HepG2 (cell line): ENCODE data around the gene FETUB. TPM values are rescaled to one million over a fixed set of nuclear protein-coding genes. Genes with fewer than 3 reads are reported as not detected.

Source experiments
- ATAC-seq: fragments of 200-7000 bp; cut with Tn5 transposase; 3 replicates; pipeline ENCODE4 v1.9.1; 2020; ENCODE audit warnings: mild to moderate bottlenecking, moderate library complexity
- BruUV-seq: library from RNA; stranded (reverse); fragments of 400-500 nt; replicated peaks from 2 replicates; lab custom pipeline; 2021; lab: Mats Ljungman, UMichigan
- CTCF ChIA-PET: fragments of 300-600 bp; formaldehyde crosslinking; extraction: SDS; loops from one replicate; lab custom pipeline; 2021; ENCODE audit warnings: low total read pairs, inconsistent platforms, low intra/inter-chr PET ratio; lab: Yijun Ruan, JAX
- POLR2A ChIA-PET: fragments of 350-600 bp; sonication (Branson Sonifier 250); formaldehyde crosslinking; loops from one replicate; lab custom pipeline; 2020; ENCODE audit warnings: antibody characterized with exemption, inconsistent platforms; lab: Yijun Ruan, JAX
- DNase-seq: peaks from one replicate; pipeline ENCODE4 v3.0.0-alpha.2; 2015; ENCODE audit warnings: low spot score
- FAIRE-seq: peaks from 3 replicates; lab custom pipeline; 2011; peaks lifted over from hg19 to GRCh38; lab: Jason Lieb, UNC
- H2AFZ ChIP-seq: one replicate; pipeline ENCODE4 v1.6.1; 2011; ENCODE audit warnings: low read length, inconsistent platforms
- H3K27ac ChIP-seq: fragments of 300-600 bp; 3 replicates; pipeline ENCODE4 v1.8.0; 2011; ENCODE audit warnings: mixed run types, mild to moderate bottlenecking, mixed read lengths, low read length, inconsistent platforms; ENCODE audit not compliant: insufficient read depth; ENCODE audit errors: extremely low read length
- H3K27me3 ChIP-seq, 2 experiments: fragments of 200-600 bp in 1 of 2; 2 replicates in 1 of 2; 3 replicates in 1 of 2; pipeline versions ENCODE4 v1.6.0 to v1.8.0; 2011; ENCODE audit warnings: low read length in 2 of 2, mild to moderate bottlenecking in 2 of 2, moderate library complexity in 2 of 2, inconsistent platforms in 1 of 2; ENCODE audit not compliant: insufficient read depth in 2 of 2, control insufficient read depth in 1 of 2
- H3K36me3 ChIP-seq, 2 experiments: fragments of 200-600 bp in 1 of 2; replicated peaks in 1 of 2; 2 replicates in 1 of 2; 3 replicates in 1 of 2; pipeline versions ENCODE4 v1.5.1 to v1.8.0; 2011; ENCODE audit warnings: low read length in 2 of 2, inconsistent platforms in 1 of 2; ENCODE audit not compliant: insufficient read depth in 2 of 2, control insufficient read depth in 1 of 2
- H3K4me1 ChIP-seq: 2 replicates; pipeline ENCODE4 v1.5.1; 2012; ENCODE audit warnings: low read length, inconsistent platforms; ENCODE audit not compliant: insufficient read depth
- H3K4me2 ChIP-seq: 2 replicates; pipeline ENCODE4 v1.6.0; 2011; ENCODE audit warnings: low read depth, low read length, inconsistent platforms
- H3K4me3 ChIP-seq, 3 experiments: fragments of 200-600 bp in 1 of 3; sonication (generic), shearing (Covaris generic) in 1 of 3; replicated peaks in 1 of 3; 2 replicates each; pipeline ENCODE4 v1.5.1; 2011 to 2016; ENCODE audit warnings: low read length in 3 of 3, inconsistent platforms in 2 of 3, low read depth in 2 of 3, mild to moderate bottlenecking in 2 of 3, control low read depth in 1 of 3, mixed read lengths in 1 of 3; ENCODE audit not compliant: insufficient read depth in 1 of 3
- H3K79me2 ChIP-seq: one replicate; pipeline ENCODE4 v1.6.1; 2011; ENCODE audit warnings: low read length, inconsistent platforms; ENCODE audit not compliant: insufficient read depth
- H3K9ac ChIP-seq: 2 replicates; pipeline ENCODE4 v1.6.0; 2011; ENCODE audit warnings: mild to moderate bottlenecking, low read depth, low read length, inconsistent platforms; ENCODE audit not compliant: insufficient read depth
- H3K9me3 ChIP-seq: 2 replicates; pipeline ENCODE4 v1.5.1; 2012; ENCODE audit warnings: mild to moderate bottlenecking, low read length
- H4K20me1 ChIP-seq: 2 replicates; pipeline ENCODE4 v1.6.0; 2011; ENCODE audit warnings: inconsistent platforms, mild to moderate bottlenecking, low read length, moderate library complexity; ENCODE audit not compliant: insufficient read depth
- GTF2F1 ChIP-seq: fragments of 150-350 bp; IDR thresholded peaks from 2 replicates; pipeline ENCODE4 v1.6.1; 2014; ENCODE audit warnings: low read length
- HMGXB4 ChIP-seq, 2 experiments: sonication (generic) in 1 of 2; formaldehyde crosslinking in 1 of 2; IDR thresholded peaks; 2 replicates each; pipeline versions ENCODE4 v1.4.0 to v1.6.1; 2018 to 2020; ENCODE audit warnings: missing genetic modification reagents in 2 of 2, borderline replicate concordance in 1 of 2, low read depth in 1 of 2, mild to moderate bottlenecking in 1 of 2, missing biosample characterization in 1 of 2
- HNRNPK ChIP-seq: fragments of 200-400 bp; formaldehyde crosslinking; IDR thresholded peaks from 2 replicates; pipeline ENCODE4 v1.6.1; 2018; ENCODE audit warnings: low read length, low read depth, moderate library complexity, mild to moderate bottlenecking; ENCODE audit not compliant: poor library complexity, severe bottlenecking
- MEIS1 ChIP-seq: sonication (generic); formaldehyde crosslinking; IDR thresholded peaks from 2 replicates; pipeline ENCODE4 v1.9.0; 2021; ENCODE audit warnings: mild to moderate bottlenecking, missing genetic modification reagents, moderate library complexity, borderline replicate concordance
- POGK ChIP-seq: sonication (generic); formaldehyde crosslinking; conservative IDR thresholded peaks from 2 replicates; pipeline ENCODE4 v1.8.0; 2022; ENCODE audit warnings: mild to moderate bottlenecking, moderate library complexity, missing genetic modification reagents
- SOX6 ChIP-seq, 2 experiments: fragments of 450-650 bp in 1 of 2; sonication (generic) in 1 of 2; formaldehyde crosslinking in 1 of 2; IDR thresholded peaks; 2 replicates each; pipeline versions ENCODE4 v1.4.0 to v1.6.1; 2017 to 2020; ENCODE audit warnings: antibody characterized with exemption in 1 of 2, mild to moderate bottlenecking in 1 of 2, missing genetic modification reagents in 1 of 2
- SP140L ChIP-seq: sonication (generic); formaldehyde crosslinking; IDR thresholded peaks from 2 replicates; pipeline ENCODE4 v1.4.0; 2020; ENCODE audit warnings: missing genetic modification reagents, borderline replicate concordance
- TIGD3 ChIP-seq: sonication (generic); formaldehyde crosslinking; IDR thresholded peaks from 2 replicates; pipeline ENCODE4 v1.5.1; 2020; ENCODE audit warnings: mild to moderate bottlenecking, missing genetic modification reagents, borderline replicate concordance
- ZFP1 ChIP-seq: IDR thresholded peaks from 2 replicates; pipeline ENCODE4 v1.6.1; 2016
- ZFP91 ChIP-seq: sonication (generic); formaldehyde crosslinking; IDR thresholded peaks from 2 replicates; pipeline ENCODE4 v1.9.0; 2022; ENCODE audit warnings: missing genetic modification reagents, mild to moderate bottlenecking, borderline replicate concordance
- ZNF569 ChIP-seq: sonication (generic); formaldehyde crosslinking; IDR thresholded peaks from 2 replicates; pipeline ENCODE4 v1.5.0; 2020; ENCODE audit warnings: mild to moderate bottlenecking, missing genetic modification reagents, moderate library complexity, borderline replicate concordance
- ZUFSP ChIP-seq: sonication (generic); formaldehyde crosslinking; IDR thresholded peaks from 2 replicates; pipeline ENCODE4 v1.9.0; 2021; ENCODE audit warnings: missing genetic modification reagents, mild to moderate bottlenecking, borderline replicate concordance
- WGBS: methylation state at CpG from one replicate; pipeline ENCODE4 v1.1.6; 2017; ENCODE audit warnings: low lambda C conversion rate; 5-methylcytosine and 5-hydroxymethylcytosine counted together
- in situ Hi-C: cut with HindIII; loops from 2 replicates; pipeline ENCODE4 v1.10.0; 2017; ENCODE audit warnings: low pct_unique_long_range_greater_than_20kb; ENCODE audit not compliant: extremely low pct_ligation_motif_present
- intact Hi-C: fragments of 100-400 bp; cut with micrococcal nuclease; formaldehyde crosslinking; loops from one replicate; pipeline ENCODE4 v1.10.0; 2022; ENCODE audit not compliant: unreplicated experiment
- polyA plus RNA-seq, 8 experiments: library from polyadenylated mRNA; depleted of rRNA in 3 of 8; stranded (reverse) in 7 of 8; unstranded in 1 of 8; fragments of >200 nt; fragmentation: Illumina TruSeq in 4 of 8; extraction: Trizol in 4 of 8; gene quantifications; 2 replicates each; pipeline versions ENCODE4 v1.2.1 to v1.2.3, GENCODE V29; 2011 to 2016; ENCODE audit warnings: low read depth in 4 of 8, missing spikeins in 1 of 8, mixed read lengths in 1 of 8; ENCODE audit not compliant: insufficient read depth in 1 of 8
- total RNA-seq, 5 experiments: library from RNA; depleted of rRNA; stranded (reverse); fragments of >200 nt; fragmentation: Illumina TruSeq; extraction: Trizol; gene quantifications; 2 replicates each; pipeline ENCODE4 v1.2.3, GENCODE V29; 2016; ENCODE audit warnings: low read depth in 1 of 5

Gene FETUB
- total and polyA plus RNA-seq, 2 of the 13 experiments (the other 11 are each of a cell fraction or from before 2014, with no cell fraction given), result 2.1 to 4.4 TPM

- TF ChIP-seq ZFP91 (CRISPR knock-in tag), result no peak
- TF ChIP-seq MEIS1, result no peak
- TF ChIP-seq SP140L (CRISPR knock-in tag), result no peak
These were observed 13.0 kb downstream of the FETUB start (continued) for GRCh38 chr3:186653080-186653707.

- H3K4me2 ChIP-seq, result no peak overlapping the region
- DNase-seq (peak; percentile 60), ATAC-seq (peak; percentile 100), FAIRE-seq (peak; percentile 87)
- H3K4me3 ChIP-seq, result no peak overlapping the region
- peaks cover 15% of the 10 kb centered on the region for H3K4me1 ChIP-seq
- no TSS peak for BruUV-seq
- ChIA-PET CTCF (no interaction called here), POLR2A (interaction anchor here (1.0 to 1.9 kb wide), 4 partner anchors 12 to 129 kb away, joined by 3 to 5 read pairs (median 4); partner anchors contain the start of genes EIF4A2 and HRG)
- intact Hi-C loops (no loop called here), in situ Hi-C loops (no loop called here)
- no peaks in the 10 kb centered on the region for H3K36me3 ChIP-seq
- no peaks in the 10 kb centered on the region for H3K9me3 ChIP-seq
- H2AFZ ChIP-seq, result no peak overlapping the region
- H3K27ac ChIP-seq, result no peak overlapping the region
- no peak overlapping the region for H3K9ac ChIP-seq
- WGBS, result 18% methylated on average over 5 of the region's 6 CpGs
- H3K79me2 ChIP-seq, result no peaks in the 10 kb centered on the region
- H3K27me3 ChIP-seq, result no peaks in the 10 kb centered on the region
- no peaks in the 10 kb centered on the region for H4K20me1 ChIP-seq
- no peak for TF ChIP-seq POGK (CRISPR knock-in tag)
- no peak for TF ChIP-seq GTF2F1
- TF ChIP-seq HMGXB4 (CRISPR knock-in tag; IDR thresholded peaks at IDR 0.05; ENCODE audit: borderline replicate concordance in 1 of 2, low read depth in 1 of 2), result no peak
- TF ChIP-seq ZNF569, result no peak
- TF ChIP-seq TIGD3, result no peak
- TF ChIP-seq SOX6 (IDR thresholded peaks at IDR 0.05), result no peak
- no peak for TF ChIP-seq SOX6 (CRISPR knock-in tag; IDR thresholded peaks at IDR 0.05)
- no peak for TF ChIP-seq HNRNPK
- TF ChIP-seq ZUFSP (CRISPR knock-in tag), result no peak
- no peak for TF ChIP-seq ZFP1 (CRISPR knock-in tag)
These were observed 13.8 kb downstream of the FETUB start for GRCh38 chr3:186653984-186654383.
